SK-N-SH treated with all-trans-retinoic acid at 6 μM for 48 hours (cell line): ENCODE results near the gene PRR12.

ENCODE experiments used
- PATZ1 ChIP-seq: fragments of 250-450 bp; sonication (Bioruptor Pico); IDR thresholded peaks from 2 replicates; pipeline ENCODE4 v1.8.0; 2020; ENCODE audit warnings: mild to moderate bottlenecking, moderate library complexity, borderline replicate concordance
- TCF4 ChIP-seq: fragments of 250-450 bp; sonication (Bioruptor Pico); IDR thresholded peaks from 2 replicates; pipeline ENCODE4 v1.8.0; 2021; ENCODE audit warnings: mild to moderate bottlenecking, moderate library complexity, borderline replicate concordance

DNA sequence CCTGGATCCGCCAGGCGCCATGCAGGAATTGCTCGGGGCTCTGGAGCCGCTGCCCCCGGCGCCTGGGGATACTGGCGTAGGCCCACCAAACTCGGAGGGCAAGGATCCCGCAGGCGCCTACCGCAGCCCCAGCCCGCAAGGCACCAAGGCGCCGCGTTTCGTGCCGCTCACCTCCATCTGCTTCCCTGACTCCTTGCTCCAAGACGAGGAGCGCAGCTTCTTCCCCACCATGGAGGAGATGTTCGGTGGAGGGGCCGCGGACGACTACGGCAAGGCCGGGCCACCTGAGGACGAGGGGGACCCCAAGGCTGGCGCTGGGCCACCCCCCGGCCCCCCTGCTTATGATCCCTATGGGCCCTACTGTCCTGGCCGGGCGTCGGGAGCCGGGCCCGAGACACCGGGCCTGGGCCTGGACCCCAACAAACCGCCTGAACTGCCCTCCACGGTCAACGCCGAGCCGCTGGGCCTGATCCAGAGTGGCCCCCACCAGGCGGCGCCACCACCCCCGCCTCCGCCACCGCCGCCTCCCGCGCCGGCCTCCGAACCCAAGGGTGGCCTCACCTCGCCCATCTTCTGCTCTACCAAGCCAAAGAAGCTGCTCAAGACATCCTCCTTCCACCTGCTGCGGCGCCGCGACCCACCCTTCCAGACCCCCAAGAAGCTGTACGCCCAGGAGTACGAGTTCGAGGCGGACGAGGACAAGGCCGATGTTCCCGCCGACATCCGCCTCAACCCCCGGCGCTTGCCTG is 6.1 kb downstream of the PRR12 start:
- TF ChIP-seq PATZ1 (CRISPR knock-in tag) (no peak), TCF4 (no peak)
